ENCODE data around the gene SYNE2.

SYNE2 gene

DNA sequence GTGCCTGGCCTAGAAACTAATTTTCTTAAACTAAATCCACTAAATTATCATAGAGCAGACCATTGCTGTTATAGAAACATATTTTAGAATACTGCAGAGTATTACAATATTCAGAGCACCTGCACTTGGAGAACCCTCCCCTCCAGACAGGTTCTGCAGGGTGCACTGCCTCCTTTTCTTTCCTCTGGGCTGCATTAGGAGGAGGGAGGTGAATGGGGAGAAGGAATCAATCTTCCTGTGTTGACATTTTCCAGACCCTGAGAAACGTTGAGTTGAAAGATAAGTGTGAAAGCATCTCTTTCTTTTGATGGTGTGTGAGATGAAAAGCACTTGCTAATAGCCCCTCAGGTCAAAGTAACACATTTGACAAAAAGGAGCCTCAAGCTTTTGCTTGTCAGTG lies 7.3 kb downstream of the SYNE2 start:
- no peak for TF ChIP-seq CREB1 (IDR thresholded peaks at IDR 0.05; ENCODE audit: low read depth)
- TF ChIP-seq, protein P1, sequence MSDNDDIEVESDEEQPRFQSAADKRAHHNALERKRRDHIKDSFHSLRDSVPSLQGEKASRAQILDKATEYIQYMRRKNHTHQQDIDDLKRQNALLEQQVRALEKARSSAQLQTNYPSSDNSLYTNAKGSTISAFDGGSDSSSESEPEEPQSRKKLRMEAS (IDR thresholded peaks at IDR 0.05): no peak

DNA sequence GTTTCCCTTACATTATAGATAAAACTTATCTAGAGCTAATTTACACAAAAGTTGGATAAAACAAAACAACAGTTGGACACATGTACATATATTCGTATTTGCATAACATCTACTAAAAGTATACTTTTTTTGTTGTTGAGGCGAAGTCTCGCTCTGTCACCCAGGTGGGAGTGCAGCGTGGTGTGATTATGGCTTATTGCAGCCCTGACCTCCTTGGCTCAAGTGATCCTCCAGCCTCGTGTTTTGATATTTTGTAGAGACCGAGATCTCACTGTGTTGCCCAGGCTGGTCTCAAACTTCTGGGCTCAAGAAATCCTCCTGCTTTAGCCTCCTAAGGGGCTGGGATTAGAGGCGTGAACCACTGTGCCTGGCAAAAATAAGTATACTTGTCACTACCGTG lies 9.4 kb downstream of the SYNE2 start:
- TF ChIP-seq FOXM1 (IDR thresholded peaks at IDR 0.05; ENCODE audit: borderline replicate concordance, low read depth) (no peak), TEAD4 (IDR thresholded peaks at IDR 0.05) (no peak), EP300 (IDR thresholded peaks at IDR 0.05; ENCODE audit: borderline replicate concordance) (no peak), CREB1 (IDR thresholded peaks at IDR 0.05; ENCODE audit: low read depth) (no peak), CEBPB (IDR thresholded peaks at IDR 0.05) (no peak), RAD21 (IDR thresholded peaks at IDR 0.05; ENCODE audit: low read depth) (no peak), TAF1 (IDR thresholded peaks at IDR 0.05; ENCODE audit: low read depth) (no peak), EGR1 (IDR thresholded peaks at IDR 0.05) (no peak), TCF12 (IDR thresholded peaks at IDR 0.05; ENCODE audit: low read depth) (no peak), NFIC (IDR thresholded peaks at IDR 0.05) (no peak), ZBTB7A (IDR thresholded peaks at IDR 0.05; ENCODE audit: low read depth) (no peak)
- TF ChIP-seq, protein P2, sequence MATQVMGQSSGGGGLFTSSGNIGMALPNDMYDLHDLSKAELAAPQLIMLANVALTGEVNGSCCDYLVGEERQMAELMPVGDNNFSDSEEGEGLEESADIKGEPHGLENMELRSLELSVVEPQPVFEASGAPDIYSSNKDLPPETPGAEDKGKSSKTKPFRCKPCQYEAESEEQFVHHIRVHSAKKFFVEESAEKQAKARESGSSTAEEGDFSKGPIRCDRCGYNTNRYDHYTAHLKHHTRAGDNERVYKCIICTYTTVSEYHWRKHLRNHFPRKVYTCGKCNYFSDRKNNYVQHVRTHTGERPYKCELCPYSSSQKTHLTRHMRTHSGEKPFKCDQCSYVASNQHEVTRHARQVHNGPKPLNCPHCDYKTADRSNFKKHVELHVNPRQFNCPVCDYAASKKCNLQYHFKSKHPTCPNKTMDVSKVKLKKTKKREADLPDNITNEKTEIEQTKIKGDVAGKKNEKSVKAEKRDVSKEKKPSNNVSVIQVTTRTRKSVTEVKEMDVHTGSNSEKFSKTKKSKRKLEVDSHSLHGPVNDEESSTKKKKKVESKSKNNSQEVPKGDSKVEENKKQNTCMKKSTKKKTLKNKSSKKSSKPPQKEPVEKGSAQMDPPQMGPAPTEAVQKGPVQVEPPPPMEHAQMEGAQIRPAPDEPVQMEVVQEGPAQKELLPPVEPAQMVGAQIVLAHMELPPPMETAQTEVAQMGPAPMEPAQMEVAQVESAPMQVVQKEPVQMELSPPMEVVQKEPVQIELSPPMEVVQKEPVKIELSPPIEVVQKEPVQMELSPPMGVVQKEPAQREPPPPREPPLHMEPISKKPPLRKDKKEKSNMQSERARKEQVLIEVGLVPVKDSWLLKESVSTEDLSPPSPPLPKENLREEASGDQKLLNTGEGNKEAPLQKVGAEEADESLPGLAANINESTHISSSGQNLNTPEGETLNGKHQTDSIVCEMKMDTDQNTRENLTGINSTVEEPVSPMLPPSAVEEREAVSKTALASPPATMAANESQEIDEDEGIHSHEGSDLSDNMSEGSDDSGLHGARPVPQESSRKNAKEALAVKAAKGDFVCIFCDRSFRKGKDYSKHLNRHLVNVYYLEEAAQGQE (IDR thresholded peaks at IDR 0.05; ENCODE audit: low read depth): no peak
- TF ChIP-seq, protein P1 (IDR thresholded peaks at IDR 0.05): no peak
- TF ChIP-seq, protein P3, sequence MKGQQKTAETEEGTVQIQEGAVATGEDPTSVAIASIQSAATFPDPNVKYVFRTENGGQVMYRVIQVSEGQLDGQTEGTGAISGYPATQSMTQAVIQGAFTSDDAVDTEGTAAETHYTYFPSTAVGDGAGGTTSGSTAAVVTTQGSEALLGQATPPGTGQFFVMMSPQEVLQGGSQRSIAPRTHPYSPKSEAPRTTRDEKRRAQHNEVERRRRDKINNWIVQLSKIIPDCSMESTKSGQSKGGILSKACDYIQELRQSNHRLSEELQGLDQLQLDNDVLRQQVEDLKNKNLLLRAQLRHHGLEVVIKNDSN (IDR thresholded peaks at IDR 0.05): no peak

DNA sequence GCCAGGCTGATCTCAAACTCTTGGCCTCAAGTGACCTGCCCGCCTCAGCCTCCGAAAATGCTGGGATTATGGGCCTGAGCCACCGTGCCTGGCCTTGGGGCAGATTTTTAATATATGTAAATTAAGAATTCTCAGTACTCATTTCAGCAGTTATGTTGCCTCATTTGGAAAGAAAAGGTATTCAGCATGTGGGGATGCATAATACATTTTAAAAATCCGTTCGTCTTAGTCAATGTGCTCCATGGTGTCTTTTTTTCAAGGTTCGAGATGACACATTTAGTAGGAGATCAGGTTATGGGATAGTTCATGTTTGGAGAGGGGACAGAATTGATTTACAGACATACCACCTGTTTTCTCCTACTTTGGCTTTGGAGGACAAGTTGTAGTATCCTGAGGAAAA lies 10.2 kb downstream of the SYNE2 start:
- no peak for TF ChIP-seq CEBPB (IDR thresholded peaks at IDR 0.05)
- TF ChIP-seq NFIC (IDR thresholded peaks at IDR 0.05): no peak
- TF ChIP-seq, protein P3 (IDR thresholded peaks at IDR 0.05): no peak
- TF ChIP-seq CREB1 (IDR thresholded peaks at IDR 0.05; ENCODE audit: low read depth): no peak
- TF ChIP-seq TAF1 (IDR thresholded peaks at IDR 0.05; ENCODE audit: low read depth): no peak
- TF ChIP-seq, protein P1 (IDR thresholded peaks at IDR 0.05): no peak
- TF ChIP-seq, protein P2 (IDR thresholded peaks at IDR 0.05; ENCODE audit: low read depth): no peak
- TF ChIP-seq TCF12 (IDR thresholded peaks at IDR 0.05; ENCODE audit: low read depth): no peak
- no peak for TF ChIP-seq EGR1 (IDR thresholded peaks at IDR 0.05)
- TF ChIP-seq YY1 (IDR thresholded peaks at IDR 0.05; ENCODE audit: low read depth): no peak
- TF ChIP-seq FOXM1 (IDR thresholded peaks at IDR 0.05; ENCODE audit: borderline replicate concordance, low read depth): no peak
- TF ChIP-seq ZBTB7A (IDR thresholded peaks at IDR 0.05; ENCODE audit: low read depth): no peak

DNA sequence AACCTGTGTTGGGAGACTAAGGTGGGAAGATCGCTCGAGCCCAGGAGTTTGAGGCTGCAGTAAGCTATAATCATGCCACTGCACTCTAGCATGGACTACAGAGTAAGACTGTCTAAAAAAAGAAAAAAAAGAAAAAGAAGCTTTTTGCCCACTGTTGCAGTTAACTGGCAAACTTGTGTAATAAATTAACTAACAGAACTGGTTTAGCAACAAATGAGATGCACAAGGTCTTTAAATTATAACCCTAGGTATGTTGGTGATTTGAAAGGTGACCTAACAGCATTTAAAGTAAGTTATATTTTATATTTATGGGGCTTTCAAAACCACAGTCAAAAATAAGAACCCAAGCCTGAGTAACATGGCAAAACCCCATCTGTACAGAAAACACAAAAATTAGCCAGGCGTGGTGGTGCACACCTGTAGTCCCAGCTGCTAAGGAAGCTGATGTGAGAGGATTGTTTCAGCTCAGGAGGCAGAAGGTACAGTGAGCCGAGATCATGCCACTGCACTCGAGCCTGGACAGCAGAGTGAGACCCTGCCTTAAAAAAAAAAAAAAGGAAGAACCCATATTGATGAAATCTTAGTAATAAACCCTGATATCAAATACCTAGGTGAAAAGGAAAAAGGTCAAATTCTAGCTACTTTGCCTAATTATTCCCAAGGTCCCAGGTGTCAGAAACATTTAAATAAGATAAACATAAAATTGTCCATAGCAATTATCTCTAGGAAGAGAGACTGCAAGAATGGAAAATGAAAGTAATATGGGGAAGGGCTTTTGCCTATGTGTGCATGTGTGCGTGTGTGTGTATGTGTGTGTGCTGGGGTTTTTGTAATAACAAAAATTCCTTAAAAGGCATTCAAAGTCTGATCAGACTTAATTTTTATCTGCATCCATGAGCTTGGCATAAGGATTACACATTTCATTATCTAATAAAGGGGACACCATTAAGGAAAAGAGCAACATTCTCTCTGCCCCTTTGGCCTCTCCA lies 15.4 kb downstream of the SYNE2 start:
- peak; percentile 23; the same call in 1 of the 2 replicates for TF ChIP-seq CEBPB (IDR thresholded peaks at IDR 0.05)
- no peak for TF ChIP-seq EGR1 (IDR thresholded peaks at IDR 0.05)

DNA sequence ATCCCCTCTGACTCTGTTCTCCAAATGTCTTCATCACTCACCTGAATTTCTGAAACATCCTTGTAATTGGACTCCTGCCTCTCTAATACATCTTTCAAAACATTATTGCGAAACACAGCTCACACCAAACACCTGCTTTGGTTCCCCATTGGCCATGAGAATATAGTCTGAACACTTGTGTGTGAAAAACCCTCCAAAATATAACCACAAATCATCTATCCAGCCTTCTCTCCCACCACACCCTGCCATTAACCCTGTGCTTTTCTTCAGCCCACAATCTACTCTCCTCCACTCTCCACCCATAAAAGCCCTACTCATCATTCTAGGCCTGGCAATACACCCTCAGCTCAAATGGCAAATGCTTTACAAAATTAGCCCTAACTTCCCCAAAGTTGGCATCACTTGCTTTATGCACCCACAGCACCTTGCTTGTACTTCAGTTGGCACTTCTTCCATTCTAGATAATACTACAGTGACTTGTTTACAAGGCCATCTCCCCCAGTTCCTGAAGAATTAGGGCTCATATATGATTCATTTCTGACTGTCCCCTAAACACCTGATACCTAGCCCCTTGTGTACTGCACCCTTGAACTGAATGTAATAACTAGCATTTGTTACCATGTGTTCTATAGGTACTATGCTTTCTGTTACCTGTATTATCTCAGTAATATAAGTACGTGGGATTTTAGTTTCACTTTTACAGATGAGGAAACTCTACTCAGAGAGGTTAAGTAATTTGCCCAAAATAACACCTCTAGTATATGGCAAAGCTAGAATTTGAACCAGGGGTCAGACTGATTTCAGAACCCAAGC lies 17.3 kb downstream of the SYNE2 start:
- TF ChIP-seq CEBPB (IDR thresholded peaks at IDR 0.05): peak; percentile 91

DNA sequence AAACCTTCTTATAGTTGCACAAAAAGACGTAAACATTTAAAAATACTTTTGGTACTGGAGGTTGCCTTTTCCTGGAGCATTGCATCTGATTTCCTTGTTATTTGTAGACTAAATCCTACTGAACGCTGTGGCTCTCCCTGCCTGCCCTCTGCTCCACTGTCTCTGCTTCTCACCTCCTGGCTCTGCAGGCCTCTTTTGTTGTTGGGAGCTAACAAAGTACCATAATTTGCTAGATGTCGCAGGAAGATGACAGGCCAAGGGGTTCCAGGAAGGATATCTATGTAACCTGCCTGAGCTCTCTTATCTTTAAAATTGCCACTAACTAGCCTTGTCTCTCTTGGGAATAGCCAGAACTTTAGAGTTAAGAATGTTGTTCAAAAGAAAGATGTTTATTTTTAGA lies 21.4 kb downstream of the SYNE2 start:
- no peak for TF ChIP-seq CREB1 (IDR thresholded peaks at IDR 0.05; ENCODE audit: low read depth)
- TF ChIP-seq TCF12 (IDR thresholded peaks at IDR 0.05; ENCODE audit: low read depth): no peak
- no peak for TF ChIP-seq YY1 (IDR thresholded peaks at IDR 0.05; ENCODE audit: low read depth)
- TF ChIP-seq, protein P2 (IDR thresholded peaks at IDR 0.05; ENCODE audit: low read depth): no peak
- TF ChIP-seq TEAD4 (IDR thresholded peaks at IDR 0.05): no peak
- TF ChIP-seq FOXM1 (IDR thresholded peaks at IDR 0.05; ENCODE audit: borderline replicate concordance, low read depth): no peak
- TF ChIP-seq RAD21 (IDR thresholded peaks at IDR 0.05; ENCODE audit: low read depth): no peak
- TF ChIP-seq, protein P1 (IDR thresholded peaks at IDR 0.05): no peak
- no peak for TF ChIP-seq ZBTB7A (IDR thresholded peaks at IDR 0.05; ENCODE audit: low read depth)
- TF ChIP-seq, protein P3 (IDR thresholded peaks at IDR 0.05): no peak
- TF ChIP-seq EGR1 (IDR thresholded peaks at IDR 0.05): no peak
- no peak for TF ChIP-seq NFIC (IDR thresholded peaks at IDR 0.05)
- no peak for TF ChIP-seq EP300 (IDR thresholded peaks at IDR 0.05; ENCODE audit: borderline replicate concordance)

Measured in Ishikawa (cell line).